Spleen (tissue), 11 donors: ENCODE data around the gene LGALS9. TPM values are rescaled to one million over a fixed set of nuclear protein-coding genes. Genes with fewer than 3 reads are reported as not detected.
A peak's percentile ranks its signal among the peaks of the same experiment; 100 is the strongest.
"Not testable (repeated sequence)": the region's sequence is repeated elsewhere in the genome, so short reads cannot be mapped to it uniquely, and the experiment has no call there.

Source experiments
- DNase-seq: peaks from one replicate; pipeline ENCODE4 v3.0.0-alpha.2; 2020
- H3K27ac ChIP-seq, 8 donors: fragments of 200-600 bp; sonication (generic) in 7 of 8; 1 replicate in 4 of 8; 2 replicates in 4 of 8; pipeline versions ENCODE4 v1.5.0 to v1.8.0; 2016 to 2021; ENCODE audit warnings: inconsistent platforms in 4 of 8, mild to moderate bottlenecking in 4 of 8, moderate library complexity in 1 of 8
- H3K27me3 ChIP-seq, 7 donors: fragments of 200-600 bp; sonication (generic) in 6 of 7; replicated peaks in 1 of 7; 1 replicate in 4 of 7; 2 replicates in 3 of 7; pipeline versions ENCODE4 v1.5.0 to v1.8.0; 2016 to 2021; ENCODE audit warnings: inconsistent platforms in 3 of 7, mild to moderate bottlenecking in 1 of 7
- H3K36me3 ChIP-seq, 6 donors: fragments of 200-600 bp; sonication (generic) in 5 of 6; 1 replicate in 4 of 6; 2 replicates in 2 of 6; pipeline versions ENCODE4 v1.5.0 to v1.8.0; 2016 to 2021; ENCODE audit warnings: inconsistent platforms in 2 of 6
- H3K4me1 ChIP-seq, 6 donors: fragments of 200-600 bp; sonication (generic) in 5 of 6; 1 replicate in 3 of 6; 2 replicates in 3 of 6; pipeline versions ENCODE4 v1.5.0 to v1.8.0; 2016 to 2021; ENCODE audit warnings: inconsistent platforms in 3 of 6
- H3K4me3 ChIP-seq, 8 donors: fragments of 200-600 bp; sonication (generic) in 7 of 8; 1 replicate in 4 of 8; 2 replicates in 4 of 8; pipeline versions ENCODE4 v1.5.0 to v1.8.0; 2016 to 2021; ENCODE audit warnings: inconsistent platforms in 4 of 8, mild to moderate bottlenecking in 4 of 8, moderate library complexity in 2 of 8
- H3K9me3 ChIP-seq, 8 donors: fragments of 200-600 bp; sonication (generic) in 7 of 8; 1 replicate in 4 of 8; 2 replicates in 4 of 8; pipeline versions ENCODE4 v1.5.0 to v1.8.0; 2016 to 2021; ENCODE audit warnings: inconsistent platforms in 4 of 8
- CTCF ChIP-seq, 11 experiments: fragments of 200-600 bp in 7 of 11; fragments of 450-650 bp in 4 of 11; sonication (generic) in 4 of 11; IDR thresholded peaks in 8 of 11; conservative IDR thresholded peaks in 3 of 11; 1 replicate in 7 of 11; 2 replicates in 4 of 11; pipeline versions ENCODE4 v1.4.0 to v1.8.0; 2016 to 2021; ENCODE audit warnings: antibody characterized with exemption in 11 of 11, inconsistent platforms in 4 of 11, mild to moderate bottlenecking in 1 of 11
- POLR2A ChIP-seq, 3 donors: fragments of 450-650 bp; IDR thresholded peaks; one replicate each; pipeline ENCODE4 v1.5.1; 2017; ENCODE audit warnings: antibody characterized with exemption in 3 of 3, mild to moderate bottlenecking in 1 of 3
- POLR2AphosphoS5 ChIP-seq, 3 donors: sonication (generic); formaldehyde crosslinking; IDR thresholded peaks; one replicate each; pipeline ENCODE4 v1.5.1; 2017; ENCODE audit warnings: antibody characterized with exemption in 3 of 3
- WGBS, 5 donors: extraction: QIAGEN DNeasy Blood & Tissue Kit in 3 of 5; methylation state at CpG; one replicate each; pipeline versions ENCODE4 v1.1.5 to v1.1.7; 2013 to 2018; 5-methylcytosine and 5-hydroxymethylcytosine counted together
- intact Hi-C: fragments of 100-400 bp; cut with DNase I; formaldehyde crosslinking; loops from one replicate; pipeline ENCODE4 v1.15.0; 2023; ENCODE audit warnings: low total_unique reads
- polyA plus RNA-seq, 3 donors: library from polyadenylated mRNA; stranded (reverse); fragments of 200-250 nt; gene quantifications; one replicate each; pipeline ENCODE4 v1.2.1, GENCODE V29; 2013
- total RNA-seq, 7 donors: library from RNA; depleted of rRNA in 3 of 7; stranded (reverse); fragments of >200 nt in 3 of 7; fragmentation: NEBNext Ultra II Directional in 4 of 7; extraction: Animal tissue kit (Norgen Biotek cat#: 25700) in 4 of 7; gene quantifications; one replicate each; pipeline versions ENCODE4 v1.1.0 to v1.2.1, GENCODE V29; 2016 to 2021
- donor health status: healthy with polysubstance abuse.
- donor health status: DM: no; HTN: no; CAD: no; lungs with moderate emphysema.
- donor health status: DM: no; HTN: no; CAD: no.
- donor health status: Bipolar disorder and iron deficiency.
- donor health status: healthy.
- donor health status: DM: no; HTN: no; CAD: no.
- donor health status: DM: yes; HTN: yes; CAD: no.

LGALS9 gene
- total and polyA plus RNA-seq, 10 donors: 162 to 309 (median 209) TPM

GRCh38 chr17:27624539-27624938 lies 6.4 kb upstream of the LGALS9 start:
- Histone ChIP-seq H3K27me3 (no peaks in the 10 kb centered on the region), H3K4me3 (no peak overlapping the region), H3K9me3 (no peaks in the 10 kb centered on the region), H3K36me3 (peaks cover 0 to 77% (median 55%) of the 10 kb centered on the region in 6 donors), H3K4me1 (peaks cover 0 to 33% (median 0%) of the 10 kb centered on the region in 6 donors), H3K27ac (no peak overlapping the region)
- intact Hi-C loops: no loop called here
- TF ChIP-seq POLR2A (IDR thresholded peaks at IDR 0.05) (no peak), CTCF (IDR thresholded peaks at IDR 0.05 in 8 of 11, conservative IDR thresholded peaks at IDR 0.05 in 3 of 11) (no peak), POLR2AphosphoS5 (IDR thresholded peaks at IDR 0.05) (no peak)
- no peak for DNase-seq
- 89 to 95% (median 94%) methylated on average over 3 of the region's 3 CpGs for WGBS, 5 donors

DNA sequence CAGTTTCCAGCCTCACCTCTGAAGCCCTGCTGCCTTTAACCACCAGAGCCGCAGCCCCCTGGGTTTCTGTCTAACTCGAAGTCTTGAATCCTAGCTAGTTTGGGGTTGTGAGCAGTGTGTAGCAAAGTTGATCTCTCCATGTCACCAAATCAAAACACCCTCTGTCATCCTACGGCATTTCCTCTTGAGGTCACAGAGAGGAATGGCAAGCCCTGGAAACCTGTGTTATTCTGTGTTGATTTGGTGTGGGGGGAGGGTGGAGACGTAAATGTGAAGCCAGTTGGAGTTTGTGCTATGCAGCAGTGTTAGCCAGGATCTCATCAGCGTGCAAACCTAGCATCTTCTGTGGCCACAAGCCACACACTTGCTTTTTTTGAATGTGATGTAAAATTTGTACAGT lies 5.1 kb upstream of the LGALS9 start:
- no peak for TF ChIP-seq POLR2A (IDR thresholded peaks at IDR 0.05)
- no peak for TF ChIP-seq POLR2AphosphoS5 (IDR thresholded peaks at IDR 0.05)
- TF ChIP-seq CTCF (IDR thresholded peaks at IDR 0.05 in 8 of 11, conservative IDR thresholded peaks at IDR 0.05 in 3 of 11): no peak
- 90 to 97% (median 93%) methylated on average over 5 of the region's 5 CpGs for WGBS, 5 donors
- Histone ChIP-seq H3K36me3 (peaks cover 0 to 64% (median 44%) of the 10 kb centered on the region in 6 donors), H3K27ac (no peak overlapping the region), H3K4me1 (peaks cover 0 to 33% (median 6%) of the 10 kb centered on the region in 6 donors), H3K9me3 (no peaks in the 10 kb centered on the region), H3K27me3 (no peaks in the 10 kb centered on the region), H3K4me3 (no peak overlapping the region)
- intact Hi-C loops: no loop called here
- no peak for DNase-seq

GRCh38 chr17:27627514-27627913 lies 3.5 kb upstream of the LGALS9 start:
- H3K9me3 ChIP-seq: no peaks in the 10 kb centered on the region
- TF ChIP-seq CTCF (IDR thresholded peaks at IDR 0.05 in 8 of 11, conservative IDR thresholded peaks at IDR 0.05 in 3 of 11) (no peak), POLR2AphosphoS5 (IDR thresholded peaks at IDR 0.05) (no peak), POLR2A (IDR thresholded peaks at IDR 0.05) (no peak)
- no peak overlapping the region for H3K27ac ChIP-seq
- no peaks in the 10 kb centered on the region for H3K27me3 ChIP-seq
- H3K4me1 ChIP-seq: peaks cover 7 to 33% (median 21%) of the 10 kb centered on the region in 6 donors
- WGBS, 5 donors: 89 to 94% (median 90%) methylated on average over 10 of the region's 10 CpGs
- no peak overlapping the region for H3K4me3 ChIP-seq
- H3K36me3 ChIP-seq: peaks cover 0 to 47% (median 28%) of the 10 kb centered on the region in 6 donors
- DNase-seq: peak; percentile 62
- intact Hi-C loops: no loop called here

DNA sequence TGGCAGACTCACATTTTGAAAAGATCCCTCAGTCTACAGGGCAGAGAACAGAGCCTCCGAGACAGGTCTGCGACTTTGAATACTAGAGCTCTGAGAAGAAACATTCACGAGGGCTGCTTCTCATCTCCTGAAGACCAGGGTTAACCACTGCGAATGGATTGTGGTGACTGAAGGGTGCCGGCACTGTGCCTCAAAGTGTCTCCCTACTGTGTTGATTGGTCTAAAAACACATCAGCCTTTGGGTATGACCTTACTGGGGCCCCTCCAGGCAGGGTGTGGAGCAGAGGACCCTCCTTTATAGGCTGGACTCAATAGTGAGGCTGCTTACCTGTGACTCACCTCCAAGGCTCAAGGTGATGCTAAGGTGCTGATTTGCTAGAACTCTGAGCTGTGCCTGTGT lies 2.6 kb upstream of the LGALS9 start:
- DNase-seq: peak; percentile 38
- Histone ChIP-seq H3K9me3 (no peaks in the 10 kb centered on the region), H3K4me3 (no peak overlapping the region), H3K4me1 (peaks cover 14 to 37% (median 30%) of the 10 kb centered on the region in 6 donors), H3K36me3 (peaks cover 0 to 38% (median 19%) of the 10 kb centered on the region in 6 donors), H3K27ac (no peak overlapping the region), H3K27me3 (no peaks in the 10 kb centered on the region)
- 88 to 95% (median 89%) methylated on average over 5 of the region's 5 CpGs for WGBS, 5 donors
- TF ChIP-seq POLR2AphosphoS5 (IDR thresholded peaks at IDR 0.05) (no peak), POLR2A (IDR thresholded peaks at IDR 0.05) (no peak), CTCF (IDR thresholded peaks at IDR 0.05 in 8 of 11, conservative IDR thresholded peaks at IDR 0.05 in 3 of 11) (no peak)
- intact Hi-C loops: no loop called here

DNA sequence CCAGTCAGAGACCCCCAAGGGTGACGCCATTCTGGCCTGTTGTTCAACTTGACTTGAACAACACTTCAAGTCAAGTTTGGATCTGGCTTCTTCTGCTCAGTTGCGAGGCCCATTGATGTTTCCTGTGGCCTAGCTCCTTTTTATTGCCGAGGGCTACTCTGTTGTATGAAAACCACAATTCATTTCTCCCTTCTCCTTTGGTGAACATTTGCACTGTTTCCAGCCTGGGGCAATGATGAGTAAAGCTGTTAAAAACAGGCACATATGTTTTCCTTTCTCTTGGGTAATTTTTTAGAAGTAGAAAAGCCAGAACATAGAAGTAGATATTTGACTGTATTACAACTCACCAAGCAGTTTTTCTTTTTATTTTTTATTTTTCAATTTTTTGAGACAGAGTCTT lies 1.7 kb upstream of the LGALS9 start:
- WGBS, 5 donors: 75 to 82% (median 78%) methylated on average over 3 of the region's 3 CpGs
- DNase-seq, intact Hi-C loops, H3K27me3 ChIP-seq, H3K4me3 ChIP-seq, H3K9me3 ChIP-seq: not testable (repeated sequence)
- Histone ChIP-seq H3K27ac (peak overlapping the region in 1 of 8 donors; percentile 5), H3K4me1 (peaks cover 20 to 46% (median 39%) of the 10 kb centered on the region in 6 donors), H3K36me3 (peaks cover 0 to 35% (median 12%) of the 10 kb centered on the region in 6 donors)
